ENCODE results near the gene CHIT1. TPM values are rescaled to one million over a fixed set of nuclear protein-coding genes. Genes with fewer than 3 reads are reported as not detected.

CHIT1 gene
- total RNA-seq, 1 donor: not detected

DNA sequence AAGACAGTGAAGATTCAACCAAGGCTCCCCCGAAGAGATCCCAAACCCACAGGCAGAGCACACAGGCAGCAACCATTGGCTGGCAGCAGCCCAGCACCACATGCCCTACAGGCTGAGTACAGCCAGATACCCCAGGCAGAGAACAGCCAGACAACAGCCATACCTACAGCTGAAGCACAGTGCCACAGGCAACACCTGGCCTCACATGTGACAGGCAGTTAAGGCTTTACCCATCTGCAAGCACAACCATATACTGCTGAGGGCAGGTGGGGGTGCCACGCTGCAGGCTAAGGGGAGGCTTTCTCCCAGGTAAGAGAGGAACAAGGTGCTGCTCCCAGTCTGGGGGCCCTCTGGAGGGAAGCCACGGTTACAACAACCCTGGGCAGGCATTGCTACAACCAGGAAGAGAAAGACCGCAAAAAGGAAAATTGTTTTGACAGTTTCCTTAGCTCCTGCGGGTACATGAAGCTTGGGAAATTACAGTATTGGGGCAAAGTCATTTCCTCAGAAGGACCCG lies 12.3 kb downstream of the CHIT1 start:
- no peak for DNase-seq (ENCODE audit: low read depth)
- TF ChIP-seq, protein P1, sequence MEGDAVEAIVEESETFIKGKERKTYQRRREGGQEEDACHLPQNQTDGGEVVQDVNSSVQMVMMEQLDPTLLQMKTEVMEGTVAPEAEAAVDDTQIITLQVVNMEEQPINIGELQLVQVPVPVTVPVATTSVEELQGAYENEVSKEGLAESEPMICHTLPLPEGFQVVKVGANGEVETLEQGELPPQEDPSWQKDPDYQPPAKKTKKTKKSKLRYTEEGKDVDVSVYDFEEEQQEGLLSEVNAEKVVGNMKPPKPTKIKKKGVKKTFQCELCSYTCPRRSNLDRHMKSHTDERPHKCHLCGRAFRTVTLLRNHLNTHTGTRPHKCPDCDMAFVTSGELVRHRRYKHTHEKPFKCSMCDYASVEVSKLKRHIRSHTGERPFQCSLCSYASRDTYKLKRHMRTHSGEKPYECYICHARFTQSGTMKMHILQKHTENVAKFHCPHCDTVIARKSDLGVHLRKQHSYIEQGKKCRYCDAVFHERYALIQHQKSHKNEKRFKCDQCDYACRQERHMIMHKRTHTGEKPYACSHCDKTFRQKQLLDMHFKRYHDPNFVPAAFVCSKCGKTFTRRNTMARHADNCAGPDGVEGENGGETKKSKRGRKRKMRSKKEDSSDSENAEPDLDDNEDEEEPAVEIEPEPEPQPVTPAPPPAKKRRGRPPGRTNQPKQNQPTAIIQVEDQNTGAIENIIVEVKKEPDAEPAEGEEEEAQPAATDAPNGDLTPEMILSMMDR (IDR thresholded peaks at IDR 0.05; ENCODE audit: insufficient read depth, low read depth, low read length): peak; percentile 17

DNA sequence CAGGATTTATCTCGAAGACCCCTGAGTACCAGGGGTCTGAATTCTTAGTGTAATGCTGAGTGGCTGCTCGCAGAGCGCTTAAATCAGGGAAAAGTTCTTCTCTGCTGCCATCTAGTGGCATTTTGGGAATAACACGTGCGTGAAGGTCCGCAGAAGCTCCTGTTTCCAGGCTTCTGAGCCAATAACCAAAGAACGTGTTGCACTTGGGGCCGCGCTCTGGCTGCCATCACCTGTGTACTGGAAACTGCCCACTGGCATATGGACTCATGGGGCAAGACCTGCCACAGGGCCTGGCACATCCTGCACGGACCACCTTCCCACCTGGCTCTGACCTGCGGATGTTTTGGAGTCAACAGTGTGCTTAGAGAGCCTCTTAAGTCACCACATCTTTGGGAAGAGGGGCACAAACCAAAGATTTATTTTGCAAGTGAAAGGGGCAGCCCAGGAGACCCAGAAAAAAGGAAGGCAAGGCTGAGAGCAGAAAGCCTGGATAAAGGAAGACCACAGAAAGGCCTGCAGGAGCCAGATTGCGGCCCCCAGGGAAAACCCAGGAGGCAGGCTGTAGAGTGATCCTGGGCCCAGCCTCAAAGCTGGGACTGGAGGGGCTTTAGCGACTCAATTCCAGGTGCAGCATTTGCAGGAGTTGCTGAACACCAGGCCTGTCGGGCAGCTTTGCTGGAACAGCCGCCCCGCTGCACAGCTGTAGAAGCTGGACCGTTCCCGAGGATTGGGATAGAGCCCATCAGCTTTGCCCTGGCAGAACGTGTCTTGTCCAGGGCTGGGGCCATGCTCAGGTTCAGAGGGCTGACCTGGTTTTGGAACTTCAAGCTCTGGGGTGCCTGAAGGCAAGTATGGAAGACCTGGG lies 13.0 kb downstream of the CHIT1 start:
- peak; percentile 78 for DNase-seq (ENCODE audit: low read depth)
- TF ChIP-seq, protein P1 (IDR thresholded peaks at IDR 0.05; ENCODE audit: insufficient read depth, low read depth, low read length): peak; percentile 66
- no peak overlapping the region for H3K4me3 ChIP-seq (ENCODE audit: low read depth, low read length)

More for the DNA sequence above, 12.3 kb downstream of the CHIT1 start:
- no peak overlapping the region for H3K4me3 ChIP-seq (ENCODE audit: low read depth, low read length)

DNA sequence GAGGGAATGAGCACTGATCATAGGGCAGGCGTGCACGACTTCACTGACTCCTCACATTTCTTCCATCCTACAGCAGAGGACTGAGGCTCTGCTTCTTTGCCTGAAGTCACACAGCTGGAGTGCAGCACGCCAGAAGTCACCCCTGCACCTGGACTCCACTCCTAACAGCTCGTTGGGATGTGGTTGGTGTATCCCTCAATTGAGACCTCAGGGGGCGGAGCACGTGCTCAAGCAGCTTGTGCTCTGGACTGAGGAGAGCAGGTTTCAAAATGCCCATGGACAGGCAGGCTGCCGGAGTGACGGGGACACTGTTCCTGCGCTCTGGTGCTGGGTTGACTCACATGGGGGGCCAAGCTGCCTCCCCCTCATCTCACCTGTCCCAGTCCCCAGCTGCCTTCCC lies 13.9 kb downstream of the CHIT1 start:
- H3K4me3 ChIP-seq (ENCODE audit: low read depth, low read length): no peak overlapping the region
- TF ChIP-seq, protein P1 (IDR thresholded peaks at IDR 0.05; ENCODE audit: insufficient read depth, low read depth, low read length): no peak
- no peak for DNase-seq (ENCODE audit: low read depth)

DNA sequence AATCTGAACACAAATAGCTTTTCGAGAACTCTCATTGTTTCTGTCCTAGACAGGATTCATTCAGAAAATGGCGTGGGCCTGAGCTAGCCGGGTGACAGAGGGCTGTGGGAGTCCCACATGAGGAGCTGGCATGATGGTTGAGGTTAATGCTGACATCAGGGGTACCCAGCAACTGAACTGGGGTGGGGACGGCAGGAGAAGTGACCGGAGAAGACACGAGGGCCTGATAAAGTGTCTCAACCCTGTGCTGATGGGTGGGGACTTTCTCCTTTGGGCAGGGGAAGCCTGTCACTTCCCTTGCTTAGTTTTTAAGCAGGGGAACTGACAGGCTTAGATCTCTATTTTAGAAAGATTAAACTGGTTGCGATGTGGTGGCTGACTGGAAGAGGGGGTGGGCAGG lies 14.6 kb downstream of the CHIT1 start:
- H3K4me3 ChIP-seq (ENCODE audit: low read depth, low read length): no peak overlapping the region
- no peak for DNase-seq (ENCODE audit: low read depth)
- TF ChIP-seq, protein P1 (IDR thresholded peaks at IDR 0.05; ENCODE audit: insufficient read depth, low read depth, low read length): no peak

DNA sequence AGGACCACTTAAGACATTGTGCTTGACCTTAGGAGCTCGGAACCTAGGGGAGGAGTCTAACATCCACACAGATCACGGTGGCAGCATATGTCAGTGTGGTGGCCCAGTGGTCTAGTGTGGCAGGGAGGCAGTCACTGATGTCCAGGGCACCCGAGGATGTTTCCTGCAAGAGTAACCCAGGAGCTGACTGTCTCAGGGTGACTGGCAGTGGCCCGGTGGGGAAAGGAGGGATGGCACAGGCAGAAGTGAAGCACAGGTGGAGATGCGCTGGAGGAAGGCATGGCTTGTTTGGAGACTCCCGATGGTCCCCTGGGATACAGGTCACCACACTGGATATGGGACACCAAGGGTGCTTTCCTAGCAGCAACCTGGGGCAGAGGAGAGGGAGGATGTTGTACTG lies 16.3 kb downstream of the CHIT1 start:
- no peak overlapping the region for H3K4me3 ChIP-seq (ENCODE audit: low read depth, low read length)
- DNase-seq (ENCODE audit: low read depth): no peak
- TF ChIP-seq, protein P1 (IDR thresholded peaks at IDR 0.05; ENCODE audit: insufficient read depth, low read depth, low read length): no peak

DNA sequence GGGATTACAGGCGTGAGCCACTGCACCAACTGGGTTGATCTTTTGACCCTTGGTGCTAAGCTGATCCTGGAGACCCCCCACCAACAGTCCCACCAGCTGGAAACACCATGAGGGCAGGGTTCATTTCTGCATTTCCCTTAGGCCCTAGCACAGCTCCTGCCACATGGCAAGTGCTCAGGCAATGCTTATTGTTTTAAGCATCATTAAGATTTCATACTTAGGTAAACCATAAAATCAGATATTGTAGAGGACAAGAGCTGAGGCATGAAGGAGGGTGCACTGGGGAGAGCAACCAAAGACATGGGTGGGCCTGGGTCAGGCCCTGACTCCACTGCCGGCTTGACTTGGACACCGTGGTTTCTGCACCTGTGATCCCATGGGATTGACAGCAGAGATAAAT lies 17.7 kb downstream of the CHIT1 start:
- no peak overlapping the region for H3K4me3 ChIP-seq (ENCODE audit: low read depth, low read length)
- DNase-seq (ENCODE audit: low read depth): no peak
- TF ChIP-seq, protein P1 (IDR thresholded peaks at IDR 0.05; ENCODE audit: insufficient read depth, low read depth, low read length): no peak
